ENCODE measurements around the gene PTPRG.

DNA sequence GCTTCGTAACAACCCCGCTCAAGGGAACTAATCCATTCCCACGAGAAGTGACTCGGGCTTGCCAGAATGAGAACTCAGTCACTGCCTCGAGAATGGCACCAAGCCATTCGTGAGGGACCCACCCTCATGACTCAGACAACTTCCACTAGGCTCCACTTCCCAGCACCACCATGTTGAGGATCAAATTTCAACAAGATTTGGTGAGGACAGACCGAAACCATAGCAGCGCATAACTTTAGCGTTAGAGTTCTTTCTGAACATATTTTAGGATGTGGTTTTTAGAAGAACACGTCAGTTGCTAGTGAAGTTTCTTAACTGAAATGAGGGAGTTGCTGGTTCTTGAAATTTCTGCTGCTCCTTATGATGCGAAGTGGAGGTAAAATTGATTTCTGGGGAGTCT, 13.5 kb downstream of the PTPRG start:
- TF ChIP-seq, protein P1, sequence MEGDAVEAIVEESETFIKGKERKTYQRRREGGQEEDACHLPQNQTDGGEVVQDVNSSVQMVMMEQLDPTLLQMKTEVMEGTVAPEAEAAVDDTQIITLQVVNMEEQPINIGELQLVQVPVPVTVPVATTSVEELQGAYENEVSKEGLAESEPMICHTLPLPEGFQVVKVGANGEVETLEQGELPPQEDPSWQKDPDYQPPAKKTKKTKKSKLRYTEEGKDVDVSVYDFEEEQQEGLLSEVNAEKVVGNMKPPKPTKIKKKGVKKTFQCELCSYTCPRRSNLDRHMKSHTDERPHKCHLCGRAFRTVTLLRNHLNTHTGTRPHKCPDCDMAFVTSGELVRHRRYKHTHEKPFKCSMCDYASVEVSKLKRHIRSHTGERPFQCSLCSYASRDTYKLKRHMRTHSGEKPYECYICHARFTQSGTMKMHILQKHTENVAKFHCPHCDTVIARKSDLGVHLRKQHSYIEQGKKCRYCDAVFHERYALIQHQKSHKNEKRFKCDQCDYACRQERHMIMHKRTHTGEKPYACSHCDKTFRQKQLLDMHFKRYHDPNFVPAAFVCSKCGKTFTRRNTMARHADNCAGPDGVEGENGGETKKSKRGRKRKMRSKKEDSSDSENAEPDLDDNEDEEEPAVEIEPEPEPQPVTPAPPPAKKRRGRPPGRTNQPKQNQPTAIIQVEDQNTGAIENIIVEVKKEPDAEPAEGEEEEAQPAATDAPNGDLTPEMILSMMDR (IDR thresholded peaks at IDR 0.05): no peak
- no peak for TF ChIP-seq POLR2AphosphoS5 (IDR thresholded peaks at IDR 0.05)
- TF ChIP-seq POLR2A (IDR thresholded peaks at IDR 0.05; ENCODE audit: low read depth): no peak
- TF ChIP-seq EP300 (IDR thresholded peaks at IDR 0.05): no peak

Data from esophagus muscularis mucosa (tissue), 4 donors.